ENCODE data around the gene SRPK3. TPM values are rescaled to one million over a fixed set of nuclear protein-coding genes. Genes with fewer than 3 reads are reported as not detected.

Gene SRPK3
- total and polyA plus RNA-seq, 2 experiments from 2014 or later, result 0.15 TPM; not detected in 1

GRCh38 chrX:153779891-153780677 is 757 bp upstream of the SRPK3 start (continued):
- TF ChIP-seq ZNF462 (CRISPR knock-in tag; IDR thresholded peaks at IDR 0.05), result no peak

- Mint-ChIP-seq H3K27me3 (ENCODE audit: insufficient read depth, low read depth, poor library complexity) (peaks cover 7% of the 10 kb centered on the region), H3K4me3 (no peak overlapping the region), H3K9me3 (no peaks in the 10 kb centered on the region), H3K27ac (no peak overlapping the region), H3K4me1 (peaks cover 7% of the 10 kb centered on the region; the same call in 2 of the 3 replicates), H3K36me3 (ENCODE audit: low read depth) (peaks cover 2% of the 10 kb centered on the region; the same call in 1 of the 3 replicates)
- DNase-seq (ENCODE audit: low spot score) (no peak), ATAC-seq (no peak)
- Histone ChIP-seq H3K27me3 (ENCODE audit: insufficient read depth) (no peaks in the 10 kb centered on the region), H3F3A (replicated peaks; ENCODE audit: low read depth) (no peaks in the 10 kb centered on the region), H3K36me3 (ENCODE audit: insufficient read depth) (no peaks in the 10 kb centered on the region), H3K79me2 (replicated peaks; ENCODE audit: insufficient read depth) (no peaks in the 10 kb centered on the region), H3K4me2 (no peak overlapping the region), H3K4me1 (ENCODE audit: insufficient read depth) (no peaks in the 10 kb centered on the region), H3K27ac (ENCODE audit: low read depth) (no peak overlapping the region), H3K4me3 (no peak overlapping the region), H4K20me1 (replicated peaks; ENCODE audit: insufficient read depth) (no peaks in the 10 kb centered on the region), H3K9me2 (ENCODE audit: insufficient read depth) (no peaks in the 10 kb centered on the region), H2AFZ (no peak overlapping the region)
- TF ChIP-seq ZNF114 (CRISPR knock-in tag; IDR thresholded peaks at IDR 0.05) (no peak), EZH2phosphoT487 (IDR thresholded peaks at IDR 0.05; ENCODE audit: unreplicated experiment) (no peak), CREB1 (CRISPR knock-in tag; IDR thresholded peaks at IDR 0.05; ENCODE audit: low read depth) (no peak), EZH2 (IDR thresholded peaks at IDR 0.05; ENCODE audit: low read depth, unreplicated experiment) (no peak), POLR2AphosphoS5 (IDR thresholded peaks at IDR 0.05; ENCODE audit: low read depth) (no peak), ZNF331 (CRISPR knock-in tag; IDR thresholded peaks at IDR 0.05; ENCODE audit: low read depth) (no peak), STAT1 (IDR thresholded peaks at IDR 0.05; ENCODE audit: unreplicated experiment) (no peak), ZNF462 (CRISPR knock-in tag; IDR thresholded peaks at IDR 0.05) (no peak)
These were observed 697 bp downstream of the SRPK3 start for GRCh38 chrX:153781428-153782047.
